H9 (cell line): ENCODE data around the gene LAIR2. TPM values are rescaled to one million over a fixed set of nuclear protein-coding genes. Genes with fewer than 3 reads are reported as not detected.
A peak's percentile ranks its signal among the peaks of the same experiment; 100 is the strongest.

Source experiments
- DNase-seq: peaks from one replicate; pipeline ENCODE4 v3.0.0-alpha.2; 2017
- H2AFZ ChIP-seq: one replicate; pipeline ENCODE4 v1.6.1; 2013; ENCODE audit warnings: mild to moderate bottlenecking, low read length, control low read depth, moderate library complexity
- H2AK5ac ChIP-seq: 2 replicates; pipeline ENCODE4 v1.6.1; 2013; ENCODE audit warnings: low read length, control low read depth, mixed read lengths; ENCODE audit not compliant: insufficient read length
- H2BK120ac ChIP-seq: one replicate; pipeline ENCODE4 v1.6.1; 2013; ENCODE audit warnings: low read depth, mild to moderate bottlenecking, low read length, control low read depth, inconsistent platforms; ENCODE audit not compliant: poor library complexity, severe bottlenecking
- H2BK12ac ChIP-seq: 2 replicates; pipeline ENCODE4 v1.6.1; 2013; ENCODE audit warnings: low read length, control low read depth, mixed read lengths, low read depth; ENCODE audit not compliant: insufficient read length
- H2BK15ac ChIP-seq: 2 replicates; pipeline ENCODE4 v1.6.1; 2013; ENCODE audit warnings: low read depth, low read length, control low read depth
- H2BK20ac ChIP-seq: one replicate; pipeline ENCODE4 v1.6.1; 2013; ENCODE audit warnings: low read depth, mild to moderate bottlenecking, low read length, control low read depth, inconsistent platforms; ENCODE audit not compliant: poor library complexity, severe bottlenecking
- H2BK5ac ChIP-seq: 2 replicates; pipeline ENCODE4 v1.6.1; 2013; ENCODE audit warnings: low read length, control low read depth, mixed read lengths; ENCODE audit not compliant: insufficient read length
- H3K14ac ChIP-seq: 2 replicates; pipeline ENCODE4 v1.6.1; 2013; ENCODE audit warnings: low read length, control low read depth; ENCODE audit not compliant: insufficient read depth
- H3K18ac ChIP-seq: 2 replicates; pipeline ENCODE4 v1.6.1; 2013; ENCODE audit warnings: low read depth, mild to moderate bottlenecking, mixed read lengths, low read length, control low read depth; ENCODE audit not compliant: insufficient read length
- H3K23ac ChIP-seq: 2 replicates; pipeline ENCODE4 v1.6.1; 2013; ENCODE audit warnings: low read length, control low read depth, mixed read lengths, low read depth; ENCODE audit not compliant: insufficient read length
- H3K23me2 ChIP-seq: 2 replicates; pipeline ENCODE4 v1.6.1; 2013; ENCODE audit warnings: low read depth, mild to moderate bottlenecking, mixed read lengths, low read length, control low read depth; ENCODE audit not compliant: insufficient read length, poor library complexity, severe bottlenecking
- H3K27ac ChIP-seq: 2 replicates; pipeline ENCODE4 v1.5.1; 2013; ENCODE audit warnings: low read length, control low read depth, mixed read lengths, low read depth; ENCODE audit not compliant: insufficient read length
- H3K27me3 ChIP-seq: 2 replicates; pipeline ENCODE4 v1.6.1; 2013; ENCODE audit warnings: low read length, control low read depth, inconsistent platforms; ENCODE audit not compliant: insufficient read depth
- H3K4ac ChIP-seq: 2 replicates; pipeline ENCODE4 v1.6.1; 2013; ENCODE audit warnings: low read depth, mild to moderate bottlenecking, control low read depth, inconsistent platforms, low read length, moderate library complexity
- H3K4me1 ChIP-seq: 2 replicates; pipeline ENCODE4 v1.6.1; 2013; ENCODE audit warnings: low read length, control low read depth, inconsistent platforms; ENCODE audit not compliant: insufficient read depth
- H3K4me2 ChIP-seq: 2 replicates; pipeline ENCODE4 v1.6.1; 2013; ENCODE audit warnings: low read length, control low read depth, mixed read lengths; ENCODE audit not compliant: insufficient read length, insufficient read depth
- H3K56ac ChIP-seq: 2 replicates; pipeline ENCODE4 v1.6.1; 2013; ENCODE audit warnings: low read depth, mild to moderate bottlenecking, mixed read lengths, low read length, control low read depth; ENCODE audit not compliant: insufficient read length
- H3K79me1 ChIP-seq: 2 replicates; pipeline ENCODE4 v1.6.1; 2013; ENCODE audit warnings: low read depth, mild to moderate bottlenecking, moderate library complexity, low read length, control low read depth, inconsistent platforms; ENCODE audit not compliant: insufficient read depth, poor library complexity, severe bottlenecking
- H3K79me2 ChIP-seq: 2 replicates; pipeline ENCODE4 v1.6.1; 2013; ENCODE audit warnings: low read length, control low read depth, inconsistent platforms; ENCODE audit not compliant: insufficient read depth
- H3K9ac ChIP-seq: 2 replicates; pipeline ENCODE4 v1.6.1; 2013; ENCODE audit warnings: low read length, control low read depth, mixed read lengths; ENCODE audit not compliant: insufficient read length; ENCODE audit errors: extremely low read depth
- H3K9me3 ChIP-seq: one replicate; pipeline ENCODE4 v1.6.1; 2013; ENCODE audit warnings: low read depth, low read length, inconsistent platforms; ENCODE audit not compliant: control insufficient read depth
- H3T11ph ChIP-seq: one replicate; pipeline ENCODE4 v1.6.1; 2013; ENCODE audit warnings: mild to moderate bottlenecking, low read length, control low read depth, inconsistent platforms
- H4K20me1 ChIP-seq: one replicate; pipeline ENCODE4 v1.6.1; 2013; ENCODE audit not compliant: control insufficient read depth, insufficient read length, insufficient read depth
- H4K5ac ChIP-seq: 2 replicates; pipeline ENCODE4 v1.6.1; 2013; ENCODE audit warnings: low read depth, mild to moderate bottlenecking, mixed read lengths, low read length, control low read depth; ENCODE audit not compliant: insufficient read length
- H4K8ac ChIP-seq: replicated peaks from 2 replicates; pipeline ENCODE4 v1.6.1; 2013; ENCODE audit warnings: low read length, control low read depth, mixed read lengths, low read depth; ENCODE audit not compliant: insufficient read length
- H4K91ac ChIP-seq: 2 replicates; pipeline ENCODE4 v1.6.1; 2013; ENCODE audit warnings: low read depth, mild to moderate bottlenecking, moderate library complexity, mixed read lengths, low read length, control low read depth; ENCODE audit not compliant: insufficient read length
- H3K27ac Mint-ChIP-seq, 3 experiments: 2 replicates in 2 of 3; 3 replicates in 1 of 3; pipeline ENCODE4 v1.8.0; 2020 to 2021; ENCODE audit warnings: mixed read lengths in 3 of 3, mild to moderate bottlenecking in 1 of 3, moderate library complexity in 1 of 3
- H3K27me3 Mint-ChIP-seq: 2 replicates; pipeline ENCODE4 v1.8.0; 2021; ENCODE audit warnings: low read depth, mild to moderate bottlenecking, moderate library complexity, mixed read lengths
- H3K36me3 Mint-ChIP-seq, 3 experiments: 2 replicates in 2 of 3; 3 replicates in 1 of 3; pipeline ENCODE4 v1.8.0; 2020 to 2021; ENCODE audit warnings: low read depth in 3 of 3, mixed read lengths in 3 of 3; ENCODE audit not compliant: insufficient read depth in 1 of 3
- H3K4me1 Mint-ChIP-seq, 2 experiments: 2 replicates each; pipeline ENCODE4 v1.8.0; 2020; ENCODE audit warnings: mixed read lengths in 2 of 2
- H3K4me3 Mint-ChIP-seq, 2 experiments: 2 replicates in 1 of 2; 3 replicates in 1 of 2; pipeline ENCODE4 v1.8.0; 2020 to 2021; ENCODE audit warnings: mild to moderate bottlenecking in 2 of 2, mixed read lengths in 2 of 2, moderate library complexity in 1 of 2
- H3K9me3 Mint-ChIP-seq, 2 experiments: 2 replicates in 1 of 2; 3 replicates in 1 of 2; pipeline ENCODE4 v1.8.0; 2020; ENCODE audit warnings: mild to moderate bottlenecking in 2 of 2, mixed read lengths in 2 of 2, moderate library complexity in 1 of 2
- CTCF ChIP-seq: fragments of 200-600 bp; sonication (generic); conservative IDR thresholded peaks from 3 replicates; pipeline ENCODE4 v1.8.0; 2021; ENCODE audit warnings: antibody characterized with exemption, mild to moderate bottlenecking
- WGBS: extraction: QIAGEN DNeasy Blood & Tissue Kit; methylation state at CpG from one replicate; pipeline ENCODE4 v1.1.7; 2013; ENCODE audit warnings: missing lambda C conversion rate, low lambda C conversion rate, mixed read lengths; ENCODE audit not compliant: insufficient read length; ENCODE audit errors: extremely low coverage; 5-methylcytosine and 5-hydroxymethylcytosine counted together
- total RNA-seq: library from RNA; stranded (reverse); gene quantifications from 2 replicates; pipeline ENCODE4 v1.2.1, GENCODE V29; 2021

The LAIR2 gene
- total RNA-seq, 1 experiment from 2014 or later = not detected

- Histone ChIP-seq H2BK5ac (no peak overlapping the region), H4K8ac (no peak overlapping the region), H3K79me1 (no peaks in the 10 kb centered on the region), H3K56ac (no peak overlapping the region), H4K5ac (no peak overlapping the region), H3K27ac (no peak overlapping the region), H3K9ac (no peak overlapping the region), H3K23ac (no peak overlapping the region), H4K20me1 (no peaks in the 10 kb centered on the region), H2BK20ac (no peak overlapping the region), H2AFZ (no peak overlapping the region), H2AK5ac (no peak overlapping the region), H3K9me3 (peaks cover 86% of the 10 kb centered on the region), H2BK120ac (no peak overlapping the region), H3K14ac (no peak overlapping the region), H2BK15ac (no peak overlapping the region), H3K4ac (no peak overlapping the region), H2BK12ac (no peak overlapping the region), H3K4me2 (no peak overlapping the region), H3K79me2 (no peaks in the 10 kb centered on the region), H3K27me3 (no peaks in the 10 kb centered on the region), H4K91ac (no peak overlapping the region), H3K18ac (no peak overlapping the region), H3T11ph (no peak overlapping the region), H3K4me1 (no peaks in the 10 kb centered on the region), H3K23me2 (no peaks in the 10 kb centered on the region)
- H3K27me3 Mint-ChIP-seq = peaks cover 4% of the 10 kb centered on the region
- H3K4me3 Mint-ChIP-seq = no peak overlapping the region
- H3K9me3 Mint-ChIP-seq = peaks cover 92 to 94% of the 10 kb centered on the region in 2 experiments
- no CpG with 5 or more reads among the region's 4 CpGs for WGBS
- peaks cover 7 to 38% (median 9%) of the 10 kb centered on the region in 3 experiments; a peak in 5 of 7 replicates for H3K36me3 Mint-ChIP-seq
- TF ChIP-seq CTCF = no peak
- H3K27ac Mint-ChIP-seq = peak overlapping the region in 1 of 3 experiments; percentile 27; a peak in 1 of 7 replicates
- H3K4me1 Mint-ChIP-seq = no peaks in the 10 kb centered on the region
- DNase-seq = no peak
These were observed 29.9 kb downstream of the LAIR2 start for GRCh38 chr19:54532528-54532927.
